Tibial artery (tissue), 4 donors: Measurements from ENCODE around the gene PRSS27.

Source experiments
- DNase-seq, 2 donors: peaks; one replicate each; pipeline ENCODE4 v3.0.0-alpha.2; 2019
- H3K27ac ChIP-seq, 2 donors: fragments of 200-600 bp; sonication (generic) in 1 of 2; 1 replicate in 1 of 2; 2 replicates in 1 of 2; pipeline ENCODE4 v1.5.1; 2018 to 2019; ENCODE audit warnings: mild to moderate bottlenecking in 1 of 2
- H3K27me3 ChIP-seq, 2 donors: fragments of 200-600 bp; sonication (generic) in 1 of 2; one replicate each; pipeline versions ENCODE4 v1.5.1 to v1.6.0; 2016 to 2019
- H3K36me3 ChIP-seq, 3 donors: fragments of 200-600 bp; sonication (generic) in 2 of 3; one replicate each; pipeline ENCODE4 v1.5.1; 2016 to 2019; ENCODE audit warnings: mild to moderate bottlenecking in 2 of 3
- H3K4me1 ChIP-seq, 4 donors: fragments of 200-600 bp; sonication (generic) in 2 of 4; 1 replicate in 3 of 4; 2 replicates in 1 of 4; pipeline ENCODE4 v1.5.1; 2016 to 2019
- H3K4me3 ChIP-seq, 2 donors: fragments of 200-600 bp; sonication (generic) in 1 of 2; 1 replicate in 1 of 2; 2 replicates in 1 of 2; pipeline ENCODE4 v1.5.1; 2018 to 2019; ENCODE audit warnings: mild to moderate bottlenecking in 2 of 2
- H3K9me3 ChIP-seq, 3 donors: fragments of 200-600 bp; sonication (generic) in 1 of 3; one replicate each; pipeline ENCODE4 v1.5.1; 2016 to 2019
- intact Hi-C: fragments of 100-400 bp; cut with DNase I; formaldehyde crosslinking; loops from one replicate; pipeline ENCODE4 v1.15.0; 2023; ENCODE audit warnings: low total_unique reads
- TF ChIP-seq, protein P1 (sequence below), 2 experiments: fragments of 200-600 bp in 1 of 2; fragments of 450-650 bp in 1 of 2; IDR thresholded peaks; one replicate each; pipeline ENCODE4 v1.5.1; 2017 to 2019; ENCODE audit warnings: antibody characterized with exemption in 2 of 2, mild to moderate bottlenecking in 1 of 2, moderate library complexity in 1 of 2

The PRSS27 gene

DNA sequence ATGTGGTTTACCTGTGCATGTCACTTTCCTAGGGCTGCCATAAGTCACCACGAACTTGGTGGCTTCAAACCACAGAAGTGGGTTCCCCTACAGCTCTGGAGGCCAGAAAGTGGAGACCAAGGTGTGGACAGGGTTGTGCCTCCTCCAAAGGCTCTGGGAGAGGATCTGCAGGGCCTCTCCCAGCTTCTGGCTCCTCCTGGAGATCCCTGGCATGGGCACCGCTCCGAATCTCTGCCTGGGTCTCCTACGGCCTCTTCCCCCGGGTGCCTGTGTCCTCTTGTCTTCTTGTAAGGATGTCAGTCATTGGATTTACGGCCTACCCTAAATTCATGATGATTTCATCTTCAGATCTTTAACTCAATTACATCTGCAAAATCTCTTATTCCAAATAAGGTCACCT lies 29.9 kb upstream of the PRSS27 start:
- no peak overlapping the region for H3K4me3 ChIP-seq
- no peak overlapping the region for H3K27ac ChIP-seq
- peaks cover 0 to 22% (median 17%) of the 10 kb centered on the region in 4 donors for H3K4me1 ChIP-seq
- no peaks in the 10 kb centered on the region for H3K9me3 ChIP-seq
- no peaks in the 10 kb centered on the region for H3K36me3 ChIP-seq
- DNase-seq, result no peak
- intact Hi-C loops, result no loop called here
- TF ChIP-seq, protein P1, sequence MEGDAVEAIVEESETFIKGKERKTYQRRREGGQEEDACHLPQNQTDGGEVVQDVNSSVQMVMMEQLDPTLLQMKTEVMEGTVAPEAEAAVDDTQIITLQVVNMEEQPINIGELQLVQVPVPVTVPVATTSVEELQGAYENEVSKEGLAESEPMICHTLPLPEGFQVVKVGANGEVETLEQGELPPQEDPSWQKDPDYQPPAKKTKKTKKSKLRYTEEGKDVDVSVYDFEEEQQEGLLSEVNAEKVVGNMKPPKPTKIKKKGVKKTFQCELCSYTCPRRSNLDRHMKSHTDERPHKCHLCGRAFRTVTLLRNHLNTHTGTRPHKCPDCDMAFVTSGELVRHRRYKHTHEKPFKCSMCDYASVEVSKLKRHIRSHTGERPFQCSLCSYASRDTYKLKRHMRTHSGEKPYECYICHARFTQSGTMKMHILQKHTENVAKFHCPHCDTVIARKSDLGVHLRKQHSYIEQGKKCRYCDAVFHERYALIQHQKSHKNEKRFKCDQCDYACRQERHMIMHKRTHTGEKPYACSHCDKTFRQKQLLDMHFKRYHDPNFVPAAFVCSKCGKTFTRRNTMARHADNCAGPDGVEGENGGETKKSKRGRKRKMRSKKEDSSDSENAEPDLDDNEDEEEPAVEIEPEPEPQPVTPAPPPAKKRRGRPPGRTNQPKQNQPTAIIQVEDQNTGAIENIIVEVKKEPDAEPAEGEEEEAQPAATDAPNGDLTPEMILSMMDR (IDR thresholded peaks at IDR 0.05), result no peak
- H3K27me3 ChIP-seq, result no peaks in the 10 kb centered on the region

DNA sequence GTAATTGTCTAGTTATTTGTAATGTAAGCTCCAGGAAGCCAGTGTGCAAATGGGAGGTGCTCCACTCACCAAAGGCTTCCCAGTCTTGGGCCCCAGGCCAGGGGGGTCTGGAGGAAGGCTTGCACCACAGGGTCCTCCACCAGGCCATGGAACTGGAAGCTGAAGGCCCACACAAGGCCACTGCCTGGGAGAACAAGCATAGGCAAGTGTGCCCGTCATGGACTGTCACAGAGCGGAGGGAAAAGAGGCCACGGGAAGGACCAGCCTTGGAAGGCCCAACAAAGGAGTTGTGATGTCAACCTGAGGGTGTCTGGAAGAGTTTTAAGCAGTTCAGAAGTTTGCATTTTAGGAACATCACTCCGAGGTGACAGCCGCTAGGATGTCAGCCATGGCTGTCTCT lies 29.5 kb upstream of the PRSS27 start:
- TF ChIP-seq, protein P1 (IDR thresholded peaks at IDR 0.05), result no peak
- no peaks in the 10 kb centered on the region for H3K36me3 ChIP-seq
- no peak for DNase-seq

DNA sequence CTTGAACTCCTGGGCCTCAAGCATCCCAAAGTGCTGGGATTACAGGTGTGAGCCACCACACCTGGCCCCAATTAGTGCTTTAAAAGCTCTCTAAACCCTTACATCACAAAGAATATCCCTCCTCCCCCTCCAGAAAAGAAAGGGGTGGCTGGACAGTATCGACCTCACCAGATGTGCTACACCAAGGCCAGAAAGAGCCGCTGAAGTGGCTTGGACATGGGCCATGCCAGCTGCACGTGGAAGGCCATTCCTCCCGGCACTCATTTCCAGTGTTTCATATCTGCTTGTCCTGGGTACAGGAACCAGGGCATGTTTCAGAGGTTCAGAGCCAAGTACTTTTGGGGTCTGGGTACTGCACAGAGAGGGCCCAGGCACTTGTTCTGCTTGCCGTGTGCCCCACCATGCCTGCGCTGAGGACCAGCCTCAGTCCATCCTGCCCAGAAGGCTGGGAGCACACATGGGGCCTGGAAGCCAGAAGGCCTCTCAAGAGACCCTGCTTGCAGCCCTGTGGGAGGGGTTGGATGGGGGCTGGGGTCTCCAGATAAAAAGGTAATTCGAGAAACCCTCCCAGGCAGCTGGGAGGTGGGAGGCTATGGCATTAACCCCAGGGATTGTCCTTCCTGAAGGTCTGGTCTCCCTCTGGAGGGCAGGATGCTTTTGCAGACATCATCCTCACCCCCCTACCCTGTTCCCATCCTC lies 28.9 kb upstream of the PRSS27 start:
- Histone ChIP-seq H3K27ac (no peak overlapping the region), H3K9me3 (no peaks in the 10 kb centered on the region), H3K4me1 (peaks cover 0 to 12% (median 8%) of the 10 kb centered on the region in 4 donors), H3K27me3 (no peaks in the 10 kb centered on the region), H3K4me3 (no peak overlapping the region), H3K36me3 (no peaks in the 10 kb centered on the region)
- TF ChIP-seq, protein P1 (IDR thresholded peaks at IDR 0.05), result no peak
- no peak for DNase-seq
- intact Hi-C loops, result no loop called here

More for the DNA sequence above, 29.5 kb upstream of the PRSS27 start:
- no peak overlapping the region for H3K4me3 ChIP-seq
- no peak overlapping the region for H3K27ac ChIP-seq
- H3K27me3 ChIP-seq, result no peaks in the 10 kb centered on the region
- no peaks in the 10 kb centered on the region for H3K9me3 ChIP-seq
- intact Hi-C loops, result no loop called here
- H3K4me1 ChIP-seq, result peaks cover 0 to 17% (median 12%) of the 10 kb centered on the region in 4 donors

DNA sequence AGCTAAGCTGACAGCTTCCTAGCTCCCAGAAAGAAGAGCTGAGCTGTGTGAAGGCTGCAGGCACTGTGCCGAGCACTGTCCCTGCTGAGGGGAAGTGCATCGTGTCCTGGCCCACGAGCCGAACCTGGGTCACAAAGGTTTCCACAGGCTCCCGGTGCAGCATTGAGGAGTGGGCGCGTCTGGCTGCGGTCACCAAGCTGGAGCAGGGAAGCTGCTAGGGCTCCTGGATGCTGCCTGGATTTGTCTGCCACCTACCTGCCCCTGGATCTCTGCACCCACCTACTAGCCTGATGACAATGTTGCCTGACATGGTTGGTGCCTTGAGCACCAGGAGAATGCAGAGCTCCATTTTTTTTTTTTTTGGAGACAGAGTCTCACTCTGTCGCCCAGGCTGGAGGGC lies 25.9 kb upstream of the PRSS27 start:
- intact Hi-C loops, result no loop called here
- Histone ChIP-seq H3K27ac (no peak overlapping the region), H3K9me3 (no peaks in the 10 kb centered on the region), H3K4me1 (no peaks in the 10 kb centered on the region), H3K27me3 (peaks cover 0 to 14% of the 10 kb centered on the region in 2 donors), H3K4me3 (no peak overlapping the region), H3K36me3 (no peaks in the 10 kb centered on the region)
- DNase-seq, result no peak
- TF ChIP-seq, protein P1 (IDR thresholded peaks at IDR 0.05), result no peak

DNA sequence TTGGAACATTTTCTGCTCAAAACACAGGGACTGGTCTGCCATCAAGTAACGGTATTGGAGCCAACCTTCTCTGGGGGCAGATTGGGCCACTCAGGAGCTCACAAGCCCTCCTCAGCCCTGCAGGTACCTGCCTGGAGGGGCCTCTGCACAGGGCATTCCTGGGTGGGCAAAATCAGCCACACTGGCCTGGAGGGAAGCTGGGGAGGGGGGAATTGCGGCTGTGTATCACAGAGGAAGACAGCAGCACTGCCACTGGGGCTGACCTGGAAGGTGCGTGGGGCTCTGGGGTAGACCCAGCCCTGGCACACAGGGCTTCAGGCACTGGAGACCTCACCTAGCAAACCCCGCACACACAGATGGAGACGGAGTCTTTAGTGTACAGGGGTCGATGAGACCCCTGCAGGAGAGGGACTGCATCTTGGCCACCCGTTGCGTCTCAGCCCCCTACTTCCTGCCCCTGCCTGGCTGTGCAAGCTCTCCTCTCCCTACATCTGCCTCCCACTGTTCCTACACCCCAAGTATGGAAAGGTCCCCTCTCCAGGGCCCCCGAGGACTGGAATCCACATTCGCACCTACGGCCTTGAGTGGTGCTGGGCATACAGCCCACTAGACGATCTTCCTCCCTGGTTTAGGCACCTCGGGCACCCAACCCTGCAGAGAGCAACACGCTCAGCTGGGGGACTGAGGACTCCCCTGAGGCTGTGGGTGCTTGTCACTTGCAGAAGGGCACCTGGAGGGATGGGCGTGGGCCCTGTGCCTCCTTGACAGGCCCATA lies 25.3 kb upstream of the PRSS27 start:
- DNase-seq, result no peak

More for the DNA sequence above, 25.3 kb upstream of the PRSS27 start:
- Histone ChIP-seq H3K9me3 (no peaks in the 10 kb centered on the region), H3K27ac (no peak overlapping the region), H3K4me1 (no peaks in the 10 kb centered on the region), H3K27me3 (peaks cover 0 to 19% of the 10 kb centered on the region in 2 donors), H3K36me3 (no peaks in the 10 kb centered on the region), H3K4me3 (no peak overlapping the region)
- intact Hi-C loops, result no loop called here
- TF ChIP-seq, protein P1 (IDR thresholded peaks at IDR 0.05), result no peak
